ENCODE measurements around the gene PLEKHG3.

The PLEKHG3 gene

DNA sequence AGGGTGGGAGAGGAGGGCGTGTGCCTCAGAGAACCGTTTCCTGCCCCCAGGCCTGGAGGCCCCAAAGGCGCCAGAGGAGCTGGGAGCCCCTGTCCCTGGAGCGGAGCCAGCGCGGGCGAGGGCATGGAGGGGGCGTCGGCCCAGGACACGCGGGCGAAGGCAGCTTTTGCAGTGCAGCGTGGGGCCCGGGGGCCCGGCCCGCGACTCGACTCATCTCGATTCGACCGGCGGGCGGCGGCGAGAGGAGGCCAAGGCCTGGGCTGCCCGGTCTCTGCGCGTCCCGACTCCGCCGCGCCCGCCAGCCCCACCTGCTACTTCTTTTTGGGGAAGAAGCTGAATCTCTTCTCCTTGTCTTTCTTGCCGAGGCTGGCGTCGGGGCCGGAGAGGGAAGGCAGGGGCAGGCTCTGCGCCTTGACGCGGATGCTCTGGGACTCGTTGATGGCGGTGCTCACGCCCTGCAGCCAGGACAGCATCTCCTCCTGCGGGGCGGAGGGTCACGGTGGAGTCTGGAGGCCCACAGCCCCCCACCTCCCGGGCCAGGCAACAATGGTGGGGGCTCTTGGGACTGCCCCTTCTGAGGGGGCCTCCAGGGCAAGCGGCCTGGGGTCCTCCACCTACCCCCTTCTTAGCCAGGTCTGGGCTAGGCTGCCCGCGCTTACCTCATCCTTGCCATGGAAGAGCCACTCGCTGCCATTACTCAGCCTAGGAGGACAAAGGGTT is 44.9 kb downstream of the PLEKHG3 start:
- DNase-seq, result no peak

DNA sequence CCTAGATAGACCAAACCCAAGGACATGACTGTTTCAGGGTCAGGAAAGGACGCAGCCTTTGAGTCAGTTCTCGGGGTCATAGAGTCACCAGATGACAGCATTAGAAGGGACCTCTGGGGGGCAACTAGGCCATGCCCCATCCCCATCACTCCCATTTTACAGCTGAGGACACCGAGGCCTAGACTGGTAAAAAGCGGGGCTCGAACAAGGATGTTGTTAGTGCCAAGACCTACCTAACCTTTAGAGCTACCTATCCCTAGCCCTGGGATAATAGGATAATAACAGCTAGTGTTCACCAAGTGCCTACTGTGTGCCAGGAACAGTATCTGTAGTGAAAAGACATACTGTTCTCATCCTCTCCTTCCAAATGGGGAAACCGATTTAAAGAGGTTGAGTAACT is 48.7 kb downstream of the PLEKHG3 start:
- no peak for DNase-seq

DNA sequence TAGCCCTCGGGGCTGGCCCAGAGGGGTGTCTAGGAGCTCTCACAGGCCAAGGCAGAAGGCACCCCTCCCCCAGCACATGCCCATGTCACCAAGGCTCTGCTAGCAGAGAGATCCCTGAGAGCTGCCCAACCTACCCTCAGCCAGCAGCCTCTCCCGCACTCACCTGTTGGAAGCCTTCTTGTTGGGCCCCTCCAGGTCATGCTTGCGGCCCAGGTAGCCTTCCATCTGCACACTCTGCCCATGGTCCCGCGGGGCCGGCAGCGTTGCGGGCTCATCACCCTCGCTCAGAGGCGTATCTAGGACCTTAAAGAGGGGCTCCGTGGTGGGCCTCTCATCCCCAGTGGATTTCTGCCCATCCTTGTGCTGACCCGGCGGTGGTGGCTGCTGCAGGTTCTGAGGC is 49.1 kb downstream of the PLEKHG3 start:
- no peak for DNase-seq

DNA sequence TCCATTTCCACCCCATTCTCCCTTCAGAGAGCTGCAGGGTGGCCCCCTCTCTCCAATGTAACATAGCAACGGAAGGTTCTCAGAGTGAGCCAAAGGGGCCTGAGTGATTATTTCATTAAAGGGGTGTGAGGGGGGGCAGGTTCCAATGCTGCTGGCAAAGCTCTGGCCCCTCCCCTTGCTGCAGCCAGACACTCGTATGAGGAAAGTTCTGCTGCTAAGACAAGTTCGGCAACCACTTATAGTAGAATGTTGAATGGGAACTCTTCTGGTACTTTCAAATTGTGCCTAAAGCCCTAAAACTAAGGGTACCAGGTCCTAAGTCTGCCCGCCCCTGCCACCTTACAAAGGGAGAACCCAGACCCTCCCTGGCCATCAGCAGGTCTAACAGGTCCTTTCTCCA is 49.8 kb downstream of the PLEKHG3 start:
- no peak for DNase-seq

DNA sequence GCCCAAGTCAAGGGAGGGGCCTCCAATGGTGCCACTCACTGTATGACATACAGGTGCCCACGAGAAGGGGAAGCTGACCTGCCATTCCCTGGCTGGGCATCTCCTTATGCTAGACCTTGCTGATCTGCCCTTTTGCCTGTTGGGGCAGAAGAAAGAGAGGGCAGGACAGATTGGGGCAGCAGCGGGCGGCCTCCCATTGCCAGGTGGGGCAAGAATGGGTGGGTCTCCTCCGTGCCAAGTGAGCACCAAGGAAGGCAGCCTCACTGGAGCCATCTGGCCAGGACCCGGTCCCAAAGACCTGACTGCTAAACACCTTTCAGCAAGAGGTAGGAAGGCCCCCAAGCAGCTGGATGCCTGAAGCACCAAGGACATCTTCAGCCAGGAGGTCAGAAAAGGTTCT is 50.5 kb downstream of the PLEKHG3 start:
- DNase-seq, result no peak

DNA sequence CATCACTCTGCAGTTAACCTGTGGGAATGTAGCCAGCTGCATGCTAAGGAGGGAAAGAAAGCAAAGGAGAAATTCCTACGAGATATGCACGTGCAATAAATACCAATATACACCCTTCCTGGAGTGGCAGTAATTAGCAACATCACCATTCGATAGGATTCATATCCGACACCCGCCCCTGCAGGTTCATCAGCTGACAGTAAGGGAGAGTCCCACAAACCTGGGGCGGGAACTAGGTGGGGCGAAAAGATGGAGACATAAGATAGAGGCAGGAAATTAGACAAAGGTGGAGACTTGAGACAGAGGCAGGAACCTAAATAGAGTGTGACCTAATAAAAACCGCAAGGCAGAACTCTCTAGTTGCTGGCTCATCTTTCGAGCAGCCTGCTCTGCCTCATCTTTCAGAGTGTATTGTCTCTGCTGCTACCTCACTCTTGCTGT is 51.6 kb downstream of the PLEKHG3 start:
- DNase-seq, result no peak

DNA sequence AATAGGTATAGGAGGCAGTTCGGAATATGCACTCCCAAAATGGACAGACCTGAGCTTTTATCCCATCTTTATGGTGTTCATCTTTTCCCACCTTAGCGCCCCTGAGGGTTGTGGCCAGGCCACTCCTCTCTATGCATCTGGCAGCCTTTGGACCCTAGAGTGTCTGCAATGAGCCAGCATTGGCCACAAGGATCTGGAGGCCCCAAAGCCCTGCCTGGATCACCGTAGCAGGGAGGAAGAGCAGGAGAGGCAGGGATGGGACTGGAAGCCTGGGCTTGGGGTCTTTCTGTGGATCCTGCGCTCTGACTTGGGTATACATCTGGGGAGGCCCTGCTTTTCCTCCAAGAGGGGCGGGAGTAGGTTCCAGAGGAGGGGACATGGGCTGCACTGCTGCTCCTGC is 52.5 kb downstream of the PLEKHG3 start:
- DNase-seq, result no peak

DNA sequence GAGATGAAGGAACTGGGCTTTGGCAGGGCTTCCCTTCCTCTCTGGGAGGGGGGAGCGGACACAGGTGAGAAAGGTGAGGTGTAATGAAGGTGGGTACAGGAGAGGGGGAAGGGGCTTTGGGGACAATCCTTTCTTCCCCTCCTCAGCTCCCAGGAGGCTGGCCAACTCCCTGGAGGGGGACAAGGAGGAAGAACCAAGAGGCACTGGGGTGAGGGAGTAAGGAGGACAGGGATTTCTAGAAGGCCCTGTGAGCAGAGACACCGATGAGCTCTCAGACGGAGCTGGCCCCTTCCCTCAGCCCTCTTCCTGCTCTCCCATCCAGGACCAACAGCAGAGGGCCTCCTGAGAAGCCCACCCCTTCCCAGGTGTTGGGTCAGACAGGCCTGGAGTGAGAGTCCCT is 53.4 kb downstream of the PLEKHG3 start:
- no peak for DNase-seq

DNA sequence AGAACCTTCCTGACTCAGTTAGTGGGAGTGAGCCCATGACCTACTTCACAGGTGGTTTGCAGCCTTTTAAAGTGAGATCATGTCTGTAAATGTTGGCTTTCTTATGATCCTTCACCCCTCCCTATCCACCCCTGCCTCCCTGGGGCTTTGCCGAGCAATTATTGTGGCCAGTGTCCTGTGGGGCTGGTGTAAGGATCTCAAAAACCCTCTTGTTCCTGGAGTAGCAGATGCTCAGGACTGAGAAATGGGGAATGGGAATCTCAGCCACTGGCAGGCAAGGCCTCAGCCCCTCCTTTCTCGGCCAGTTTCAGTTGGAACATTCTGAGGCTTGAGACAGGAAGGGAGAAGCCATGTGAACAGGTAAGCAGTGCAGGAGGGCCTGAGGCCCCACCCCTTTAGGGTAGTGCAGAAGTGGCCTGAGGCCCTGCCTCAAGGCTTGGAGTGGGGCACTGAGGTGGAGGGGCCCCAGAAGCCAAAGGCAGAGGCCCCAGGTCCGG is 53.8 kb downstream of the PLEKHG3 start:
- peak; percentile 68 to 89 for DNase-seq

DNA sequence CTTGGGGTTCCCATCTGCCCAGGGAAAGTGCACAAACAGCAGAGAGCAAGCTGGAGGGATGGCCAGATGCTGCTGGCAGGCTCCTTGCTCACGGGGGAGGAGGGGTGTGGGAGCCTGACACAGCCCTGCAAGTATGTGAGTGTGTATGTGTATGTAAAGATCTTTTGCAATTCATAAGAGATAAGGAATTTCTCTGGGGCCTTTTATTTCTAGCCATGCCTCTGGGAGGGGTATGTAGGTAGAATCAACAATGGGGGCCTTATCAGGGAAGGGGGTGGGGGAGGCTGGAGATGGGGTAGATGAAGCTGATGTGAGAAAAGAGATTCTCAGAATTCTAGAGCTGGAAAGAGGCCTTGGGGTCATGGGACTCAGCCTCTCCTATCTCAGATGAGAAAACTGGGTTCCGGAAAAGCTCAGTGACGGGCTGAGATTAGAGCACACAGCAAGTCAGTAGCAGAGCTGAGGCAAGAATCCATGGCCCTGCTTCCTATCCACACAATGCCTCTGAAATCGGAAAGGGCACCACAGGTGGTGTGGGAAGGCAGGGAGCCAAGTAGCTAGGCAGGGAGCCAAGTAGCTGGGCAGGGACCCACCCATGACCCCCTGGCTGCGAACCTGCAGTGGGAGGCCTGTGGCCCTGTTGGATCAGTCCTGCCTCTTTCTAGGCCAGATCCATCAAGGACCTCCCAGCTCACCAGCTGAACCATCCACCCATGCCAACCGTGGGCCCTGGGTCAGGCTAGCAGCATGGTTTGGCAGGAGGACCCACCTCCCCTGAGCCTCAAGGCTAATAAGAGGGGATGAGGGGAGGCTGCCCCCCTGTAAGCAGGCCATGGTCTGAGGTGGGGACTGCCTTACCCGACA is 54.7 kb downstream of the PLEKHG3 start:
- peak; percentile 55 to 80 for DNase-seq

DNA sequence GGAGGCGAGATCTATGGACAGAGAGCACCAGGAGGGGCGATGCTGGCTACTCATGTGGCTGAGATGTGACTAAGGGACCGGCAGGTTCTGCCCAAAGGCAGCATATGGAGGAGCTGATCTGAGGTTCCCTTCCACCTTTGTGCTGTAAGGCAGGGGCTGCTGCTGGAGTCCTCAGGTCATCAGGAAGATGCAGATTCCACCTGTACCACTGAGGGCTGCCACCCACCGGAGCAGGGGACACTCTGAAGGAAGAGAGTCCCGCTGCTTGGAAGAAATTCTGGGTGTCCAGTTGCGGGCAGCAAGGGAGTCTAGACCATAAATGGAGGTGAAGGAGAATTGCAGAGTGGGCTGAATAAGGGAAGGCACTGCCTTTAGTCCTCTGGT is 55.3 kb downstream of the PLEKHG3 start:
- DNase-seq, result no peak

DNA sequence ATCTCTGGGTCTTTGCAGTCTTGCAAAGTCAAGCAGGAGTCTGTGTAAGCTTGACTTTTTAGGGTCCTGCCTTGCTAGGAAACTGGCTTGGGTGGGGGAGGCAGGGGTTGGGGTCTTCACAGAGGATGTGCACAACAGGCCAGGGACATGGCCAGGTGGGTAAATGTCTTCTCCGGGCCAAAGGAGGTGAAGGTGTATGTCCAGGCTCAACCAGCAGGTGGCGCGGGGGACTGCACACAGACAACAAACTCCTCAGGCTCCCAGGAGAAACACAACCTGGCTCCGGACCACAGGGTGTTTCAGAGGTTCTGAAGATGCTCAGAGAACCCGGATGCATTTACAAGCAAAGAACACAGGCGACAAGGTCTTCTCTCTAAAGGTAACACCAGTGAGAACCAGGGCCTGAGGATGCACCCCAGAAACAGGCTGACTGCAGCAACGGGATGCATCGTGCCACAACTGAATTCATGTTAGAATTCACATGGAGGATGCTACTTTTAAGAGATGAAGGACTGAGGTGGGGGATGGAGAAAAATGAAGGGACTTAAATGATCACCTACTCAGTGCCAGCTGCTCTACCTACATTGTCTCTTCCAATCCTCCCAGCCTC is 56.0 kb downstream of the PLEKHG3 start:
- peak in 1 of 2 experiments; percentile 40 for DNase-seq

DNA sequence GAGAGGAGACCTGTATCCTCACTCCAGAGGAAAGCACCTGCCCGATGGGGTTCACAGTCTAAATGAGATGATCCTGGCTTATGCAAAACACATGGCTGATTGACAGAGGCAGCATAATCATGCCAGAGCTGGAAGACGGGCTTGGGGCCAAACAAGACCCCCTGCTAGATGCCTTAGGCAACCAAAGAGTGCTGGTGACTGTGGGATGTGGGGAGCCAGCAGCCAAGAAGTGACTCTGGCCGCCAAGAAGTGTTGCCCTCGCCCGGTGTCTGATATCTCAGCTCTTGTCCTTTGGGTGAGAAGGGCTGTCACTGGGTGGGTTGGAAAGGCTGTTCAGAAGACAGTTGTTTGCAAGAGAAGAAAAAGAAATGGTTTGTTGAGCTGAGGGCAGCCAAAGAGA is 56.7 kb downstream of the PLEKHG3 start:
- DNase-seq, result no peak

DNA sequence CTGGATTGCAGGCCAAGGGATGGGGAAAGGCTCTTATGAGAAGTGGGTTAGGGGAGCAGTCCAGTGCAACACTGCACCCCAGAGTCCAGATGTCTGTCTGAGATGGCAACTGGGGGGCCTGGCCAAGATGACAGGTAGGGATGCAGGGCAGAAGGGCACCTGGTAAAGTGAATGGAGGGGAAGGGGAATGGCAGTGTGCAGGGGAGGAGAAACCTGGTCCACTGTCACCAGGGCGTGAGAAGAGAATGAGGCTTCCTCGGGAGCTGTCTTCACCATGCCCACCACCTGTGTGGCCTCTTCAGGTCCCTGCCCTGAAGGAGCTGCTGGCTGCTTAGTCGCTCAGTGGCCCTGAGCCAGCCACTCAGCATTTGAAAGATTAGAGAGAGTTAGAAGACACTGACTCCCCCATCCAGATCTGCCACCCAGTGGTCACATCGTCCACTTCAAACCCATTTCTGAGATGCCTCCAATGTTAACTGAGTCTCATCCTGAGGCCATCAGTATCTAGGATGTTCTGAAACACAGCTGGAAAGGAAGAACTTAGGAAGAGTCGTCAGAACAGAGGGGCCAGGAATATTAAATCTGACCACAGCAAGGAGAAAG is 57.3 kb downstream of the PLEKHG3 start:
- peak; percentile 13 to 68 for DNase-seq

DNA sequence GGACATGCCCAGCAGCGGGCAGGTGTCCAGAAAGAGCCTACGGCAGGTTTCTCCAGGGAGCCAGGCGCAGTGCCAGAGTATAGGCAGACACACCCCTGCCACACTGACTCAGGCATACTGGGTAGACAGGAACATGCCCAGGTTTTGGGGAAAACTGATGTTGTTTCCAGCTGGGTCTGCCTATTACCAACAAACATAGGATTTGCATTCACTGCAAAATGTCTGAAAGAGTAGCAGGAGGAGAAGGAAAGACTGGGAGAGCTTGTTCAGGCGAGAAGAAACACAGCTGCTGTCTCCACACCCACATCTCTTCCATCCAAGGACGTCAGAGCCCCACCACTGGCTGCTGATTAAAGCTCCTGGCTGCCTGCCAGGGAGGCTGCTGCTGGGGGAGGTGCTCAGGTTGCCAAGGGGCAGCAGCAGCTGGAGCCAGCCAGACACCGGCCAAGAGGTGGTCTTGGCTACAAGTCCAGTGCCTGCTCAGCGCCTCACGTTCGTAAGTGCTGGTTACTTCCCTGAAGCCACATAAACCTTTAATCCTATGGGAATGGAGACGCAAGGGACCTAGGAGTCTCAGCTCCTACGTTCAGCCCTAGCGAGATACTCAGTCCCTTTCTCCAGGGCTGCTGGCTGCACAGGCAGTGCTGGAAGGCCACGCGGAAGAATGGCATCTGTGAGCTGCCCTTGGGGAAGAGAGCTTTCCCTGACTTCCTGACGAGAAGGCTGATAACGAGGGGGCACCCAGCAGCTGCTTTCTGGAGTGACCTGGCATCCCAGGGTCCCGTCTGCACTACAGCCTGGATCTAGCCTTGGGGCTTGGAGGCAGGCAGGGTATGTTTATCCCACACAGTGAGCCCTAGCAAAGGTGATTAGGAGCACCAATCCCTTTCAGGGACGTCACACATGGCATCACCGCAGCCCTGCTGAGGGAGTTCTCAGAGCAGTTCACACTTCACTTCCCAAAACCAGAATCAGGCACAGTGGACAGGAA is 58.1 kb downstream of the PLEKHG3 start:
- DNase-seq, result peak; percentile 95 to 98

DNA sequence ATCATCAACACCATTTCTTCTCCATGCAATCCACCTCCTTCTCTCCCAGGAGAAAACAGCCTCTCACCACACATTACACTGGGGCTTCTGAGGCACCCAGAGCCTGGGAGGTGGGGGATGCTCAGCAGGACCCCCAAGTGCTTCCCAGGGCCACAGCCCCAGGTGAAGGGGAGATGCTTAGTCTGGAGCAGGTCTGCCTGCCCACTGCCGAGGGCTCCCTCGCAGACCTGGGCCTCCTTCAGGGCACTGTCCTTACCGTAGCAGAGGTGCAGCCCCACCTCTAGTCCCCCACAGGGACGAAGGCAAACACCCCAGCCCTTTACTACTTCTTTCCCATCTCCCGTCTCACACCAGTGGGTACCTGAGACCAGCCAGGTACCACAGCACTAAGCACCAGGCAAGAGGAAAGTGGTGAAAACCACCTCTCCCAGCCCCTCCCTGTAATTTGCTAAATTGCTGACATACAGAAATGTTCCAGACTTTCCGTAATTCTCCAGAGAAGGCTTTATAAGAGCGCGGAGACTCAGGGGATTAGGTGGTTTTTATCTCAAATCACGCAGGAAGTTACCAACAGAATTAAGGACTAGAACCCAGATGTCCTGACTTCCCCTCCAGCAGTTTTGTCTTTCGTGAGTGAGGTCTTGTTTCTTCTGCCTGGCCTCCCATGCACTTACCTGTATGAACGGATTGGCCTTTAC is 59.0 kb downstream of the PLEKHG3 start:
- DNase-seq, result no peak

DNA sequence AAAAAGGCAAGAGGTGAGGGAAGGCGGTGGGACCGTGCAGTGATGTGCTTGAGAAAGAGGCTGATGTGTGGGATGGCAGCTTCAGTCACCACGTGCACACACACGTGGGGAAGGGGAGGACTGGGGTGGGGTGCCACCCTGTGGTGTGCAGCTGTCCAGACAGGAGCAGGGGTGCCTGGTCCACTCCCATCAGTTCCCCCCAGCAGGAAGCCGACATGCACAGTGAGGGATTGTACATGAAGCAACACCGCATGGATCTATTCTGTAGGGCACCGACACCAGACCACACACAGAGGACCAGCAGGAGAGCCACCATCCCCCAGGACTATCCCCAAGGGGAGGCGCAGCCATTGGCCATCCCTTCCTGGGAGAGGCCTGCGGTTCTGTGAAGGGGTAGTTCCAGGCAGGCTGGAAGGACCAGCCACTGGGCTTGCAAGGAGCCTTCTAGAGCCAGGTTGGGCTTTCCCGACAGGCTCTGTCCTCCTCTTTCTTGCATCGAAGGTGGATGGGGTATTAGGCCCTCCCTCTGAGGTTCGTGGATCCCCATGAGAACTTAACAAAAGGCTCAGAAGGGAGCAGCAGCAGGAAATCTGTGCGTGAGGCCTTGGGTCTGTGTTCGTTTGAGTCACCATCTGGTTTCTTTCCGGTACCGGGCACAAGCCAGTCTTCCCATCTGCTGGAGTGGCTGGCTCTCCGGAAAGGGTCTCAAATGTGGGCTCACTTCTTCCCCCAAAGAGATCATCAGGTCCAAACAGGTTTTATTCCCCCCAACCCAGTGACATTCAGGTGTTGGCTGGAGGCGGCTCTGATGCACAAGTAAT is 59.8 kb downstream of the PLEKHG3 start:
- peak; percentile 90 to 93 for DNase-seq

DNA sequence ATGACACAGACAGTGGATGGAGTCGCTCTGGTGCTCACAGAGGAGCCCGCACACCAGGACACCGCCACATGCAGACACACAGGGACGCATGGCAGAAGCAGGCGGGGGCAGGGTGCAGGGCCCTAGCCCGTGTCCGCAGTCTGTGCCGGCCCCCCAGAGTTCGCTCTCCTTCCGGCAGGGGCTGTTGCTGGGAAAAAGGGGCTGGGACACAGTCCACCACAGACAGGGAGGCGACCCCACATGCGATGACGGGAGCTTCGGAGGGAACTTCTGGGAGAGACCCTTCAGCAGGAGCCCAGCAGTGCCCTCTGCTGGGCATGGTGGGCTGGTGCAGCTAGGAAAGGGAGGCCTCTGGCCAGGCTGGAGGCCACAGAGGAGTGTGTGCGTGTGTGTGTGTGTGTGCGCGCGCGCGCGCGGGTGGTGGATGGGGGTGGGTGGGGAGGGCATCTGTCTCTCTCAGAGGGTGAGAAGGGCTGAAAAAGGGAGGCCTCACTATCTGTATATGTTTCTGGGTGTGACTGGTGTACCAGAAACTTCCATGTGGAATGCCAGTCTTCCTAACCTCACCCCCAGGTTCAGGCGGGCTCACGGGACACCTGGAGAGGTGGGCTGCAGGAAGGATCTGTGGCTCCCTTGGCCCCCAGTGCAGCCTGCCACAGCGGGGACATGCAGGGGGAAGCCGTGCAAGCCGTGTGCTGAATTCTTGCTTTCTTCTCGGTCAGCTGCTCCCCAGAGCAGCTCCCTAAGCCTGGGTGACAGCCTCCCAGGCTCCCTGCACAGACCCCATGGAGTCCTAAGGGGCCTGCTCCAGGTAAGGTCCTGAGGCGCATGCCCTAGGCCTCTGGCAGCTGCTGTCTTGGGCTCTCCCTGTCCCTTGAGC is 60.7 kb downstream of the PLEKHG3 start:
- peak; percentile 94 to 97 for DNase-seq

DNA sequence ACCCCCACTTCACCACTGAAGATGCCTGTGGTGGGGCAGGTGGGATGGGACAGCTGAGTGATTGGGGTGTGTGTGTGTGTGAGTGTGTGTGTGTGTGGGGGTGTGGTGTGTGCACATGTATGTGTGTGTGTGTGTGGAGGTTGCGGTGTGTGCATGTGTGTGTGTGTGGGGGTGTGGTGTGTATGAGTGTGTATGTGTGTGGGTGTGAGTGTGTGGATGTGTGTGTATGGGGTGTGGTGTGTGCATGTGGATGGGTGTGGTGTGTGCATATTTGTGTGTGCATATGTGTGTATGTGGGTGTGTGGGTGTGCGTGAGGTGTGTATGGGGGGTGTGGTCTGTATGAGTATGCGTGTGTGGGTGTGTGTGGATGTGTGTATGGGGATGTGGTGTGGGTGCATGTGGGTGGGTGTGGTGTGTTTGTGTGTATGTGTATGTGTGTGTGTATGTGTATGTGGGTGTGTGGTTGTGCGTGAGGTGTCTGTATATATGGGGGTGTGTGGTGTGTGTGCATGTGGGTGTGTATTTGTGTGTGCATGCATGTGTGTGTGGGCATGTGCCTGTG is 61.6 kb downstream of the PLEKHG3 start:
- DNase-seq, result no peak
